ENCODE results near the gene CARD10.

CARD10 gene

GRCh38 chr22:37526376-37526775 lies 7.2 kb upstream of the CARD10 start:
- no peak for DNase-seq

- DNase-seq = no peak
These were observed 6.6 kb upstream of the CARD10 start for GRCh38 chr22:37525746-37526350.

DNA sequence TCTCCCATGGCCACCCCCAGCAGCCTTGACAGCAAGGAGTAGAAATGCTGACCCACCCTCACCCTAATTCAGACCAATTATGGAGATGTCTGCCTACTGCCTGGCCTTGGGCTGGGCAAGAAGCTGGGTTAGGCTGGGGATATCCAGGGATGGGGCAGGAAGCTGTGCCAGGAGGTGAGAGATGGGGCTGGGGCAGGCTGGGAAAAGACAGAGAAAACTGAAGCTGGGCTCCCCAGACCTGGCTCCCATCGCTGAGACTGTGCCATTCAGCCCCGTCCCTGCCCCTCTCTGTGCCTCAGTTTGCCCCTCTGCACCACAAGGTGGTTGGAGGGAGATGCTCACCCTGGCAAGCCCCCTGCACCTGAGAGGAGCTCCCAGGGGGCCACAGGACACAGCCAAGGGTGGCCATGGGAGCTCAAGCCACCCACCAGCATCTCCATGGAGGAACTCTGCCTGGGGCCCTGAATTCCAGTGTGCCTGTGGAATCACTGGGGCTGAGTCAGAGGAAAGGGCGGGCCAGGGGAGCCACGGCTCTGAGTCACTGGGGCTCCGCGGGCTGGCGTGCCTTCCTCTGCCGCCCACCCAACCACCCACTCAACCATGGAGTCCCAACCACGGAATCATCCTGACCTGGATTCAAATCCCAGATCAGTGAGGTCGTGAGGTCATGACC lies 6.0 kb upstream of the CARD10 start:
- no peak for DNase-seq

- no peak for DNase-seq
These were observed 3.3 kb upstream of the CARD10 start for GRCh38 chr22:37522482-37522881.

- DNase-seq = no peak
These were observed 2.1 kb upstream of the CARD10 start for GRCh38 chr22:37521236-37521739.

- DNase-seq = no peak
These were observed 1.6 kb upstream of the CARD10 start for GRCh38 chr22:37520776-37521191.

GRCh38 chr22:37518509-37519267 lies 527 bp downstream of the CARD10 start:
- DNase-seq = no peak

- no peak for DNase-seq
These were observed 1.3 kb downstream of the CARD10 start for GRCh38 chr22:37517826-37518450.

DNA sequence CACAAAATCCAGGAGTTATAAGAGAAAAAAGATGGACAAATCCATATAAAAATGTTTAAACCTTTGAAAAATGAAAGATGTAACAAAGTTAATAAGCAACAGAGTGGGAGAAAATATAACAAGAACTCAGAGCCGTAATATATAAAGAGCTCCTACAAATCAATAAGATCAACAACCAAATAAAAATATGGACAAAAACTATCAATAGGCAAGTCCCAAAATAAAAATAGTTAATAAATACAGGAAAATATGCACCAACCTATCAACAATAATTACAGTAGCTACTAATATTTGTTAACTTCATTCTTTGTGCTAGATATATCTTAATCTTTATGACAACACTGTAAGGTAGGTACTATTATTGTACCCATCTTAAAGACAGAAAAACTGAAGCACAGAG lies 2.8 kb downstream of the CARD10 start:
- DNase-seq = no peak

DNA sequence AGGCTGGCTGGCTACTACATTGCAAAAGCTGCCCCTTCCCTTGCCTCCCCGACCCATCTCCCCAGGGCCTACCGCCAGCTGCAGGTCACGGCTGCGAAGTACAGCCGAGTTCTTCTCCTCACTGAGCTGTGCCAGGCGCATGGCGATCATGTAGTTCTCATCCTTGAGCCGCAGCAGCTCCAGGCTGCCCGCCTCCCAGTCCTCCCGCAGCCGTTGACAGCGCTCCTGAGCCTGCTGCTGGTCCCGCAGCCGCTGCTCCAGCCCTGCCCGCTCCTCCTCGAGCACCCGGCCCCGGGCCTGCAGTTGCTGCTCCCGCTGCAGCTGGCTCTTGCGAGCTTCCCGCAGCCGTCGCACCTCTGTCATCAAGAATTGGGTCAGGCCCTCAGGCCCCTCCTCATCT lies 3.3 kb downstream of the CARD10 start:
- DNase-seq = no peak

- no peak for DNase-seq
These were observed 4.6 kb downstream of the CARD10 start for GRCh38 chr22:37514526-37515051.

DNA sequence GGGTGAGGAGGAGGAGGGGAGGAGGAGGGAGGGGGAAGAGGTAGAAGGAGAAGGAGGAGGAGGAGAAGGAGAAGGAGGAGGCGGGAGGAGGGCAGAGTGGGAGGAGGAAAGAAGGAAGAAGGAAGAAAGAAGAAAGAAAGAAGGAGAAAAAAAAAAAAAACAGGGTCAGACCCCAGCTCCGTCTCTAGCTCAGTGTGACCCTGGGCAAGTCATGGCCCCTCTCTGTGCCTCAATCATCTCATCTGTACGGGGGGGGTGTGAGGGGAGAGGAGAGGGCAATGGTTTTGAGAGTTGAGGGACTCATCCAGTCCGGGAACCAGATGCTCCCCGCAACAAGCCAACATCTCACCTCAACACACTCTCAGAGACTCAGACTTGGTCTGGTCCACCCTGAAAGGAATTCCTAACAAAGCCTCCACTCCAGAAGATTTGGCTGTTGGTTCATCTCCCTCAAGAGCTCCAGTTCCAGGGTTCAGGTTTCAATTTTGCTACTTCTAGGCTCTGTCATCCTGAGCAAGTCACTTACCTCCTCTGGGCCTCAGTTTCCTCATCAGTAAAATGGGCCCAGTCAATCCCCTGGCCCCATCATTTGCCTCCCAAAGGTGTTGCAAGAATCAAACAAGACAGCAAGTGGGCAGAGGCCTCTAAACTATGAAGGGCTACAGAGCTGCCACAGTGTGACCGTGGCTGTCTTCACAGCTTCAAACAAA lies 7.7 kb downstream of the CARD10 start:
- no peak for DNase-seq

GRCh38 chr22:37510091-37510490 lies 9.1 kb downstream of the CARD10 start:
- DNase-seq = no peak

GRCh38 chr22:37509059-37509860 lies 10.0 kb downstream of the CARD10 start:
- DNase-seq = no peak

GRCh38 chr22:37508431-37508992 lies 10.7 kb downstream of the CARD10 start:
- no peak for DNase-seq

DNA sequence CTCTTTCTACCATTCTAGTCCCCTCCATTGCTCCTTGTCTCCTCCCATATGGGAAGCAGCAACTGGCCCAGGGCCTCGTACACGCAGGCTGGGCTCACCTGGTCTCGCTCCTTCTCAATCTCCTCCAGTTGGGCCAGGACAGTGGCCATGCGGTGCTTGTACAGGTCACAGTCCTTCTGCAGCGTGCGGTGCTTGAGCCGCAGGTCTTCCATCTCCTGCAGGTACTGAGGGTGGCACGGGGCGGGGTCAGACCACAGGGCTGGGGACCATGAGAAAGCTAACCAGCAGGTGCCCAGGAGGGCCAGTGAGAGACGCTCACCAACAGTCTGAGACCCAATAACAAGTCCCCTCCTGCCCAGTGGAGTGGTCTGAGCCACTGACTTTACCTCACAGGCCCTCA lies 11.5 kb downstream of the CARD10 start:
- no peak for DNase-seq

GRCh38 chr22:37505989-37506388 lies 13.2 kb downstream of the CARD10 start:
- no peak for DNase-seq

GRCh38 chr22:37505565-37505964 lies 13.7 kb downstream of the CARD10 start:
- DNase-seq = no peak

GRCh38 chr22:37504964-37505363 lies 14.3 kb downstream of the CARD10 start:
- DNase-seq = no peak

- no peak for DNase-seq
These were observed 15.4 kb downstream of the CARD10 start for GRCh38 chr22:37503850-37504249.

DNA sequence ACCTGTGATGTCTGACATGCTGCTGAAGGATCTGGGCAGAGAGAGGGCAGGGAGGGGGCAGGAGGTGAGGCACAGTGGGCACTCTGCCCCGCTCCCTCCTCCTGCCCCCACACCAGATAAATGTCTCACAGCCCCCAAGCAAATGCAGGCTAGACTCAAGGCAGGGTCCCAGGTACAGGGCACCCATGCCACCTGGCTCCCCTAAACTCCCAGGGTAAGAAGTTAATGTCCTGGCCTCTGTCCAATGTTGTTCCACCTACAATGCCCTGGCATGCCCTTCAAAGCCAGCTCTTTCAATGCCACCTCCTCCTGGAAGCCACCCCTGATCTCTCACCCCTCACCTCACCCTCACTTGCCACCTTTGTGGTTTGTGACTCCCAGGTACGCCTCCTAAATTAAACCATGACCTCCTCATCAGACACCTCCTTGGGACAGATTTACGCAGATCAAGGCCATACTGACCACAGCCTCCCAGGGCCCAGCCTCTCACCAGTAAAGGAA lies 16.0 kb downstream of the CARD10 start:
- no peak for DNase-seq

All from NCI-H146 (cell line).